ENCODE measurements around the gene SLC9B2. TPM values are rescaled to one million over a fixed set of nuclear protein-coding genes. Genes with fewer than 3 reads are reported as not detected.

SLC9B2 gene
- polyA plus RNA-seq, 1 experiment = 10.1 TPM

GRCh38 chr4:102988429-102989020 lies 88.0 kb downstream of the SLC9B2 start:
- H3K4me3 ChIP-seq (ENCODE audit: low read depth, low read length) = no peak overlapping the region
- DNase-seq (ENCODE audit: low read depth, low spot score) = no peak
- no peaks in the 10 kb centered on the region for H3K27me3 ChIP-seq (ENCODE audit: control insufficient read depth, insufficient read depth, low read length)
- no peak overlapping the region for H3K27ac ChIP-seq (ENCODE audit: low read depth, low read length)
- TF ChIP-seq CTCF (IDR thresholded peaks at IDR 0.05; ENCODE audit: low read depth, low read length) = no peak
- POLR2A ChIA-PET = no interaction called here
- CTCF ChIA-PET = no interaction called here
- H3K9me3 ChIP-seq (ENCODE audit: control insufficient read depth, insufficient read depth, low read length) = no peaks in the 10 kb centered on the region

- CTCF ChIA-PET = interaction anchor here (1.0 kb wide), 1 partner anchor 361 kb away, joined by 3 read pairs; no protein-coding TSS in a partner anchor
Measured at GRCh38 chr4:102981005-102981404, 95.6 kb downstream of the SLC9B2 start.

More at GRCh38 chr4:102981005-102981404, 95.6 kb downstream of the SLC9B2 start:
- H3K27ac ChIP-seq (ENCODE audit: low read depth, low read length) = no peak overlapping the region
- no peaks in the 10 kb centered on the region for H3K27me3 ChIP-seq (ENCODE audit: control insufficient read depth, insufficient read depth, low read length)
- TF ChIP-seq CTCF (IDR thresholded peaks at IDR 0.05; ENCODE audit: low read depth, low read length) = no peak
- H3K4me3 ChIP-seq (ENCODE audit: low read depth, low read length) = no peak overlapping the region
- POLR2A ChIA-PET = no interaction called here
- no peaks in the 10 kb centered on the region for H3K9me3 ChIP-seq (ENCODE audit: control insufficient read depth, insufficient read depth, low read length)
- DNase-seq (ENCODE audit: low read depth, low spot score) = no peak

Other genes starting within 250 kb of the SLC9B2 start
- gene UBE2D3, start 249.2 kb downstream of the SLC9B2 start, polyA plus RNA-seq (2011; rRNA removed) = 381 and 534 TPM in 2 replicates
- gene CISD2, start 207.8 kb downstream of the SLC9B2 start, polyA plus RNA-seq (2011; rRNA removed) = 23.2 and 30.6 TPM in 2 replicates
- gene SLC9B1, start 57.1 kb downstream of the SLC9B2 start, polyA plus RNA-seq (2011; rRNA removed) = 0.32 and 0.35 TPM in 2 replicates
- 94.4 and 109 TPM in 2 replicates for gene BDH2, start 23.1 kb upstream of the SLC9B2 start, polyA plus RNA-seq (2011; rRNA removed)
- 2.4 and 4.5 TPM in 2 replicates for gene CENPE, start 121.6 kb upstream of the SLC9B2 start, polyA plus RNA-seq (2011; rRNA removed)

Data from AG04450 (cell line).